Fibroblast of skin of right biceps (primary cell): Measurements from ENCODE around the gene GRIN1.

Source experiments
- DNase-seq: peaks from one replicate; pipeline ENCODE4 v3.0.0-alpha.2; 2013

GRIN1 gene

GRCh38 chr9:137198051-137198901 lies 59.3 kb downstream of the GRIN1 start:
- DNase-seq, result no peak

DNA sequence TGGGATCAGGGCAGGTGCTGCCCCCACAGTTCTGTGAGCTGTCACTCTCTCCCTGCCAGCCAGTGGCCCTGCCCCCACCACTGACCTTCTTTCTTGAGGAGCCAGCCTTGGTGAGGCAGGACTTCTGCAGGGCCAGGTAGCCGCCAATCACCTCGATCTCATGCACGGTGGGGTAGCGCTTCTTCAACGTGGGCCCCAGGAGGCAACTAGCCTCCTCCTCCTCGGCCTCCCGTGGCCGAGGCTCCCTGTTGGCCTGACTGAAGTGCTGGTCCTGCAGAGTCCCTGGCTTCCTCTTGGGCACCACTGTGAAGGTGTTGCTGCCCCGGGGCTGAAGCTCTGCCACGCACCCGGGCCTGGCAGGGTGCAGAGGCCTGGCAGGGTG lies 59.9 kb downstream of the GRIN1 start:
- DNase-seq, result no peak

- DNase-seq, result no peak
These were observed 60.6 kb downstream of the GRIN1 start for GRCh38 chr9:137199411-137200121.

DNA sequence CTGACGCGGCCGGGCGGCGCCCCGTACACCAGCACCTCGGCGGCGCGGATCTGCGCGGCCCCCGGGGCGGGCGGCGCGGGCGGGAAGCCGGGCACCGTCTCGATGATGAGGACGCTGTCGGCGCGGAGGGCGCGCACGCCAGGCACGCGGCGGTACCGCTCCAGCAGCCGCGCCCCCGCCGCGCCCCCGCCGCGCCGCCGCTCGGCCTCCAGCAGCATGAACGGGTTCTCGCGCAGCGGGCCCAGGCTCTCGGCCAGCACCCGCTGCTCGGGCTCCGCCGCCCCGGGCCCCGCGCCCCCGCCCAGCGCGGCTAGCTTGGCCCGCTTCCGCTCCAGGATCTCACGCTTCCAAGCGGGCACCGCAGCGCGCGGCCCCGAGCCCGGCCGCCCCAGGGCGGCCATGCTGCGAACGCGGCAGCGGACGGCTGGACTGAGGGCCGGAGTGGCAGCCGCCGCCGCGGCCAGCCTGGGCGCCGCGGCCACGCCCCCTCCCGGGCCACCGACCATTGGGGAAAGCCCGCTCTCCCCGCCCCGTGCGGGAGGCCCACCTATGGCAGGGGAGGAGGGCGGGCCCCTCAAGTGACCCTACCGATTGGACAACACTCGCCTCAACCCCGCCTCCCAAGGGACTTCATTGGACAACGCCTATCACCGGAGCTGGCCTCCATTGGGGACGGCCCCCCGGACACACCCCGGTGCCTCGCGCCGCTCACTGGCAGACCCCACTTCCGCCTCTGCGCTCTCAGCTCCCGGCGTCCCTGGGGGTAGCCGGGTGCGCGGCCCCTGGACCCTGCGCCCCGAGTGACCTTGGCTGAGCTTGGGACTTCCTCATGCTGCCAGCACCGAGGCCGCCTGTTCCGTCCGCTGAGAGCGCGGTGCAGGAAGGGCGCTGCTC lies 61.6 kb downstream of the GRIN1 start, which contains the start of gene TPRN:
Gene TPRN, minus strand, starts transcription at position 431 of the 894 bp plus-strand sequence. Its CDS starts 30 bp downstream, at position 401.
- DNase-seq, result peak; percentile 100

DNA sequence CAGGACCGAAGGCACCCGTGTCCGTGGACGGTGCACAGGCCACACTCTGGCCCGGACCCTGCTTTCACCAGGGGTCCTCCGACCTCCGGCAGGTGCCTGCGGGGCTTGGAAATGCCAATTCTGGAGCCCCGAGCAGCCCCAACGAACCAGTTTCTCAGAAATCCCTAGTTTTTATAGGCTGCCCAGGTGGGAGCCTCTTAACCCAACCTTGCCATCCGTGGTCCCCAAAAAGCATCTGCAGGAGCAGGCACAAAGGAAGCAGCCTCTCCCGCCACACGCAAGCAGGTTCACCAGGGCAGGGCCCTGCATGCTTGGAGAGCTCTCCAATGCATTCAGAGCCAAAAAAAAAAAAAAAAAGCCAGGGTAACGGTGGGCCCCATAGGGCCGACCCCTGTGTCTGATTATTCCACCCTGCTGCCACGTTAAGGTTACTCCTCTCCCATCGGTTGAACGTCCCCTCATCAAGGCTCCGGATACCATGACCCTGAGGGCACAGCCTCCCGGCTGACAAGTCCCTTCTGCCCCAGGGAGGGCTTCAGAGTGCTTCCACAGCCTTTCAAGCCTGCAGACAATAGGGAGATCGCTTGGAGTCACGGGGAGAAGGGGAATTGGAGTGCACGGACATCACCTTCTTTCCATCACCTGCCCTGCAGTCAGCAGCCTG lies 62.4 kb downstream of the GRIN1 start:
- no peak for DNase-seq

DNA sequence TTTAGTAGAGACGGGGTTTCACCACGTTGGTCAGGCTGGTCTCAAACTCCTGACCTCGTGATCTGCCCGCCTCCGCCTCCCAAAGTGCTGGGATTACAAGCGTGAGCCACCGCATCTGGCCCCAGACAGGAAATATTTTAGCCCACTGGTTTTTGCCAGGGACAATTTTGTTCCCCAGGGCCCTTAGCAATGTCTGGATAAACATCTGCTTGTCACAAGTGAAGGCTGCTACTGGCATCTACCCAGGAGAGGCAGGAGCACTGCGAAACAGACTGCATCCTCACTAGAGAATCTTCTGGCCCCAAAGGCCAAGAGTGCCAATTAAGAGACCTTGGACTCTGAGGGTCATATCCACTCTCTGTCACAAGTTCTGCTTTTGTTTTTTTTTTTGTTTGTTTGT lies 64.0 kb downstream of the GRIN1 start:
- DNase-seq, result no peak

GRCh38 chr9:137204731-137205125 lies 65.8 kb downstream of the GRIN1 start:
- no peak for DNase-seq

GRCh38 chr9:137205126-137206069 lies 66.4 kb downstream of the GRIN1 start, which contains the start of the genes NDOR1 and TMEM203:
NDOR1 (plus strand) TSS chr9:137205700; CDS start chr9:137205778, 78 bp downstream.
TMEM203 (minus strand) TSS chr9:137205648; CDS start chr9:137205414, 234 bp downstream.
- peak; percentile 85 for DNase-seq

- no peak for DNase-seq
These were observed 67.6 kb downstream of the GRIN1 start for GRCh38 chr9:137206602-137207001.

DNA sequence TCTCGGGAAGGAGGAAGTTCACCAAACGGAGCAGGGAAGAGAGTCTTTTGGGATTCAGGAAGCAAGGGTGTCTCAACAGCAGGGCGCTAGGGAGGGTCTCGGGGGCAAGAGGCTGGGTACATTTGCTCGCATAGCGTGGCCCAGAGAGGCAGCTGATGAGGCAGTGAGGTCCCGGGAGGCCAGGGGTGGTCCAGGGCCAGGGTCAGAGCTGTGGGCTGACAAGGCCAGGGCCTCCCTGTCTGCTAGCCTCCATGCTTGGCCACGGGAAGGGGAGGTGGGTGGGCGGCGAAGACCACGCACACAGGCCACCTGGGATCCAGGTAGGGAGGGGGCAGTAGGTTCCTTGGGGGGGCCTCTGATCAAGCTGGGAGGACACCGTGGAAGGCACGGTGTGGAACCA lies 72.6 kb downstream of the GRIN1 start:
- DNase-seq, result no peak

- DNase-seq, result no peak
These were observed 73.6 kb downstream of the GRIN1 start for GRCh38 chr9:137212520-137212919.

GRCh38 chr9:137213160-137214060 lies 74.5 kb downstream of the GRIN1 start:
- no peak for DNase-seq

DNA sequence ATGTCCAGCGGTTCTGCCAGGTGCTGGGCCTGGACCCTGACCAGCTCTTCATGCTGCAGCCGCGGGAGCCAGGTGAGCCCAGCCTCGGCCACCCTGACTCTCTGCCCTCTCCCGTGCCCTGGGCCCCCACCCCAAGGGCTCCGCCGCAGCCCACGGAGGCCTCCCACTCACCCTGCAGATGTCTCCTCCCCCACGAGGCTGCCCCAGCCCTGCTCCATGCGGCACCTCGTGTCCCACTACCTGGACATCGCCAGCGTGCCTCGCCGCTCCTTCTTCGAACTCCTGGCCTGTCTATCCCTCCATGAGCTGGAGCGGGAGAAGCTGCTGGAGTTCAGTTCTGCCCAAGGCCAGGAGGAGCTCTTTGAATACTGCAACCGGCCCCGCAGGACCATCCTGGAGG lies 75.7 kb downstream of the GRIN1 start:
- DNase-seq, result no peak

- DNase-seq, result no peak
These were observed 76.4 kb downstream of the GRIN1 start for GRCh38 chr9:137215196-137215986.

DNA sequence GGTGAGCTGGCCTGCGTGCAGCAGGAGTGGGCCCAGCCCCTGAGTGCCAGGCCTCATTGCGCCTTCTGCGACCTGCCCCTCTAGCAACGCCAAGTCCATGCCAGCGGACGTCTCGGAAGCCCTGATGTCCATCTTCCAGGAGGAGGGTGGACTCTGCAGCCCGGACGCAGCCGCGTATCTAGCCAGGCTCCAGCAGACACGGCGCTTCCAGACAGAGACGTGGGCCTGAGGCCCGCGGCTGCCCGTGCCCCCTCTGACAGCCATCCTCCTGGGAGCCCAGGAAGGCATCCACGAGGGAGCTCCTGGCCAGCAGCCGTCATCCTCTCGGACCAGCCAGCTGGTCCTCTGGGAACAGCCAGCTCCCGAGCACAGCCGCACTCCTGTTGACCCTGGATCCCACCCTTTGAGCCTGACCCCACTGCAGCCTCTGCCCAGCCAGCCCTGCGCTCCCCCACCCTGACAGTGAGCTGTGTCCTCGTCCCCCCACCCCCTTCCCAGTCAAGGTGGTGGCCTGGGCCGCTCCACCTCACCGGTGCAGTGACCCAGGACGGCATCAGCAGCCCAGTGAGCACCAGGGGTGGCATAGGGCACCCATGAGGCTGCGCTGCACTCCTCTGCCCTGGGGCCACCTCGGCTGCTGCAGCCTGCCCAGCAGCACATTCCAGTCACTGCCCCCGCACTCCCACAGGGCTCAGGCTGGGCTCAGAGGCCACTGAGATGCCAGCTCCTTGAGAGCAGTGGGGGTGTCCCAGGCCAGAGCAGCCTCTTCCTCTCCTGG lies 77.4 kb downstream of the GRIN1 start:
- no peak for DNase-seq

DNA sequence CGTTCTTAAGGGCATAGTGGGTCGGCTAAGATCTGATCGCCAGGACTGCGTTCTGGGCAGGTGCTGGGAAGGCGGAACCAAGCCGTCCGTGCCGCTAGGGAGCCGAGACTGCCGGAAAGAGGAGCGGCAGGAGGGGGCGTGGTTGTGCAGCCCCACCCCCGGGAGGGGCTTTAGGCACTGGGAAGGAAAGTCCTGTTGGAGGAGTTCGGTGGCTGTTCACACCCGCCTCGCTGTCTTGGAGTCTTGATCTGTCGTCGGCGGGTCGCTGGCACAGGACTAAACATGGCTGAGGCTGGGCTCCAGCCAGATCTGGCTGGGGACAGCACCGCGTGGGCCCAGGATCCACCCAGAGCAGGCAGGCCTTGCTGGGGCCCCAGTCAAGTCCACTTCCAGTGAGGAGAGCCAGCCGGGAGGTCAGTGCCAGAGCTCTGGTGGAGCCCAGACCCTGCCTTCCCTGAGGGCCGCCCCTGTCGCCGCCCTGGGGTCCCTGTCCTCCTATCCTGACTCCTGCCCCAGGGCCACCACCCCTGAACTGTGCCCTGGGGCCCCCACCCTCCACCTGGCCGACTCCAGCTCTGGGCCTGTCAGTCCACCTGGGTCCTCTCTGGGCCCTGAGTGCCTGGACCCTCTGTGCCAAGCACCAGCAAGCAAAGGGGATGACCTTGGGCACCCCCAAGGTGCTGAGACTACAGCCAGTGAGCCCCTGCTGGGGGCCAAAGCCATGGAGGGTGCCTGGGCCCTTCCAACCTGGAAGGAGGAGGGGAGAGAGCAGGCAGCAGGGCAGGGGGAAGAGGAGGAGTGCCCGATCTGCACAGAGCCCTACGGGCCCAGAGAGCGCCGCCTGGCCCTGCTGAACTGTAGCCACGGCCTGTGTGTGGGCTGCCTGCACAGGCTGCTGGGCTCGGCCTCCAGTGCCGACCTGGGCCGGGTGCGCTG lies 78.6 kb downstream of the GRIN1 start:
- DNase-seq, result no peak

GRCh38 chr9:137218212-137218753 lies 79.3 kb downstream of the GRIN1 start:
- no peak for DNase-seq
